ENCODE measurements around the gene IDUA.

IDUA gene

DNA sequence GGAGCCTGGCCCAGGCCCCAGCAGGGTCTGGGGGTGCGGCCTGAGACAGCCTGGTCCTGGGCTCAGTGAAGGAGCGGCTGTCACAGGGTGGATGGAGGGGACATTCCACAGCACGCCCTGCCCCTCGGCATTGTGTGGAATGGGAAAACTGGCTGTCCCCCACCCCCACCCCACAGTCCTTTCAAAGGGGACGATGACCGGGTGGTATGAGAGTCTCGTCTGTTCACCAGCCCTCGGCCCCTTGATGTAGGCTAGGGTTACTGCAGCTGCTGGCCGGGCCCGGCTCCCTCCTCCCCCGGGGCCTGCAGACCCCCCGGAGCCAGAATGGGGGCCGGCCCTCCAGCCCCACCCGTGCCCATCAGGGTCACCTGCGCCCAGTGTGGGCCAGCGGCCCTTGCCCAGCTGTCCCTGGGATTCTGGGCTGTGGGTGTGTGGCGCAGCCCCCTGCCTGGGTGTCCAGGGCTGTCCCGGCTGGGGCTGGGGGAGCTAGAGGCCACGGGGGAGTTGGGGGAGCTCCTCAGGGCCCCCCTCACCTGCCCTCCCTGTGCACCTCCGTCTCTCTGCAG, 36.3 kb downstream of the IDUA start:
- DNase-seq (ENCODE audit: insufficient read length, low spot score) (no peak), FAIRE-seq (no peak)
- TF ChIP-seq, protein P1, sequence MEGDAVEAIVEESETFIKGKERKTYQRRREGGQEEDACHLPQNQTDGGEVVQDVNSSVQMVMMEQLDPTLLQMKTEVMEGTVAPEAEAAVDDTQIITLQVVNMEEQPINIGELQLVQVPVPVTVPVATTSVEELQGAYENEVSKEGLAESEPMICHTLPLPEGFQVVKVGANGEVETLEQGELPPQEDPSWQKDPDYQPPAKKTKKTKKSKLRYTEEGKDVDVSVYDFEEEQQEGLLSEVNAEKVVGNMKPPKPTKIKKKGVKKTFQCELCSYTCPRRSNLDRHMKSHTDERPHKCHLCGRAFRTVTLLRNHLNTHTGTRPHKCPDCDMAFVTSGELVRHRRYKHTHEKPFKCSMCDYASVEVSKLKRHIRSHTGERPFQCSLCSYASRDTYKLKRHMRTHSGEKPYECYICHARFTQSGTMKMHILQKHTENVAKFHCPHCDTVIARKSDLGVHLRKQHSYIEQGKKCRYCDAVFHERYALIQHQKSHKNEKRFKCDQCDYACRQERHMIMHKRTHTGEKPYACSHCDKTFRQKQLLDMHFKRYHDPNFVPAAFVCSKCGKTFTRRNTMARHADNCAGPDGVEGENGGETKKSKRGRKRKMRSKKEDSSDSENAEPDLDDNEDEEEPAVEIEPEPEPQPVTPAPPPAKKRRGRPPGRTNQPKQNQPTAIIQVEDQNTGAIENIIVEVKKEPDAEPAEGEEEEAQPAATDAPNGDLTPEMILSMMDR (IDR thresholded peaks at IDR 0.05; ENCODE audit: insufficient read depth, missing control alignments), result no peak

DNA sequence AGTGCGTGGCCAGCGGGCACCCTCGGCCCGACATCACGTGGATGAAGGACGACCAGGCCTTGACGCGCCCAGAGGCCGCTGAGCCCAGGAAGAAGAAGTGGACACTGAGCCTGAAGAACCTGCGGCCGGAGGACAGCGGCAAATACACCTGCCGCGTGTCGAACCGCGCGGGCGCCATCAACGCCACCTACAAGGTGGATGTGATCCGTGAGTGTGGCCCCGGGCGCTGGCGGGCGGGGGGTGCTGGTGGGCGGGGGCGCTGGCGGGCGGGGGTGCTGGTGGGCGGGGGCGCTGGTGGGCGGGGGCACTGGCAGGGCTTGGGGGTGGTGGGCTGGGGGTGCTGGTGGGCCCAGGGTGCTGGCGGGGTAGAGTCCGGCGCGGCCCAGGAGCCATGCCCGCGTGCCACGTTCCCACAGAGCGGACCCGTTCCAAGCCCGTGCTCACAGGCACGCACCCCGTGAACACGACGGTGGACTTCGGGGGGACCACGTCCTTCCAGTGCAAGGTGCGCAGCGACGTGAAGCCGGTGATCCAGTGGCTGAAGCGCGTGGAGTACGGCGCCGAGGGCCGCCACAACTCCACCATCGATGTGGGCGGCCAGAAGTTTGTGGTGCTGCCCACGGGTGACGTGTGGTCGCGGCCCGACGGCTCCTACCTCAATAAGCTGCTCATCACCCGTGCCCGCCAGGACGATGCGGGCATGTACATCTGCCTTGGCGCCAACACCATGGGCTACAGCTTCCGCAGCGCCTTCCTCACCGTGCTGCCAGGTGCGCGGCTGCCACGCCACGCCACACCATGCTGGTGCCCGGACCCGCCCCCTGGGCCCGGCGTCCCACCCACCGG, 37.3 kb downstream of the IDUA start:
- TF ChIP-seq, protein P1 (IDR thresholded peaks at IDR 0.05; ENCODE audit: insufficient read depth, missing control alignments), result no peak
- FAIRE-seq (no peak), DNase-seq (ENCODE audit: insufficient read length, low spot score) (no peak)

DNA sequence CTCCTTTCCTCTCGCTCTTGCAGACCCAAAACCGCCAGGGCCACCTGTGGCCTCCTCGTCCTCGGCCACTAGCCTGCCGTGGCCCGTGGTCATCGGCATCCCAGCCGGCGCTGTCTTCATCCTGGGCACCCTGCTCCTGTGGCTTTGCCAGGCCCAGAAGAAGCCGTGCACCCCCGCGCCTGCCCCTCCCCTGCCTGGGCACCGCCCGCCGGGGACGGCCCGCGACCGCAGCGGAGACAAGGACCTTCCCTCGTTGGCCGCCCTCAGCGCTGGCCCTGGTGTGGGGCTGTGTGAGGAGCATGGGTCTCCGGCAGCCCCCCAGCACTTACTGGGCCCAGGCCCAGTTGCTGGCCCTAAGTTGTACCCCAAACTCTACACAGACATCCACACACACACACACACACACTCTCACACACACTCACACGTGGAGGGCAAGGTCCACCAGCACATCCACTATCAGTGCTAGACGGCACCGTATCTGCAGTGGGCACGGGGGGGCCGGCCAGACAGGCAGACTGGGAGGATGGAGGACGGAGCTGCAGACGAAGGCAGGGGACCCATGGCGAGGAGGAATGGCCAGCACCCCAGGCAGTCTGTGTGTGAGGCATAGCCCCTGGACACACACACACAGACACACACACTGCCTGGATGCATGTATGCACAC, 38.2 kb downstream of the IDUA start:
- no peak for FAIRE-seq

DNA sequence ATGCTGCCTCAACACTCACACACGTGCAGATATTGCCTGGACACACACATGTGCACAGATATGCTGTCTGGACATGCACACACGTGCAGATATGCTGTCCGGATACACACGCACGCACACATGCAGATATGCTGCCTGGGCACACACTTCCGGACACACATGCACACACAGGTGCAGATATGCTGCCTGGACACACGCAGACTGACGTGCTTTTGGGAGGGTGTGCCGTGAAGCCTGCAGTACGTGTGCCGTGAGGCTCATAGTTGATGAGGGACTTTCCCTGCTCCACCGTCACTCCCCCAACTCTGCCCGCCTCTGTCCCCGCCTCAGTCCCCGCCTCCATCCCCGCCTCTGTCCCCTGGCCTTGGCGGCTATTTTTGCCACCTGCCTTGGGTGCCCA, 39.3 kb downstream of the IDUA start:
- FAIRE-seq (no peak), DNase-seq (ENCODE audit: insufficient read length, low spot score) (no peak)
- TF ChIP-seq, protein P1 (IDR thresholded peaks at IDR 0.05; ENCODE audit: insufficient read depth, missing control alignments), result no peak

More for the DNA sequence above, 38.2 kb downstream of the IDUA start:
- DNase-seq (ENCODE audit: insufficient read length, low spot score), result no peak
- TF ChIP-seq, protein P1 (IDR thresholded peaks at IDR 0.05; ENCODE audit: insufficient read depth, missing control alignments), result no peak

DNA sequence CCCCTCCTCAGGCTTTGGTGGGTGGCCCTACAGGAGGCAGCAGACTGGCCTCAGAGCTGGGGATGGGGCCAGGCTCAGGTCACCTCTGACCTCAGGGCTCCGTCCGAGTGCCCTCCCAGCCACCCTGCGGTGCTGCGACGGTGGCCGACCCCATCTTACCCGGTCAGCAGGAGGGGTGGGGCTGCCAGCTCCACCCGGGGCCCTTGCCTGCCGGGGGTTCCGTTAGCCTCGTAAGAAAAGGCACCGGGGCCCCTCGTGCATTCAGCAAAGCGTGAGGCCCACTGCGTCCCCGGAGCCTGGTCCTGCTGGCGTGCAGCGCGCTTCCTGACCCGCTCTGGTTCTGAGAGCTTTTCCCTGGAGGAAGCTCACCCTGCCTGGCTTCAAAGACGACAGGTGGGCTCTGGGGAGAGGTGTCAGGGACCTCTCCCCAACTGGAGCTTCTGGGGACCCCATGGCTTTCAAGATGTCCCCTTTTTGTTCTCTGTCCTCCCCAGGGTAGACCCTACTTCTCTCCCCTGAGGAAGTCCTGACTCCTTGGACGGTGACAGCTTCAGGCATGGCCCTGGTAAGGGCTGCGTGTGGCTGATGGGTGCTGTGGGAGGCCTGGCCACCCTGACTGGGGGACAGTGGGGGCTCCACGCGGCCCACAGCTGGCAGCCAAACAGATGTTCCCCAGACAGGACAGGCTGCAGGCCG, 40.5 kb downstream of the IDUA start:
- TF ChIP-seq, protein P1 (IDR thresholded peaks at IDR 0.05; ENCODE audit: insufficient read depth, missing control alignments), result no peak
- no peak for FAIRE-seq

DNA sequence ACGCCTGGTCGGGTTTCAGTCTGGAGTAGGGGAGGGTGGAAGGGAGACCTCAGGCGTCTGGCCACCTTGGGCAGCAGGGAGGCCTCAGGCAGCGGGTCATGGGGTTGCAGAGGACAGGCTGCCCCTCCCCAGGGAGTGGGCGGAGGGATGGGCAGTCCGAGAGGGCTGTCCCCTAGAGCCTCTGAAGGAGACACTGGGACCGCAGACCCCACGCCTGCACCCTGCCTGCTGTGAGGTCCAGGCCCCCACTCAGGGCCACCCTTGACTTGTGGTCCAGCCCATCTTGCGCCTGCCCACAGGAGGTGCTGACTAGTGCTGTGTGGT, 41.0 kb downstream of the IDUA start:
- DNase-seq (ENCODE audit: insufficient read length, low spot score) (no peak), FAIRE-seq (no peak)
- TF ChIP-seq, protein P1 (IDR thresholded peaks at IDR 0.05; ENCODE audit: insufficient read depth, missing control alignments), result no peak

More for the DNA sequence above, 40.5 kb downstream of the IDUA start:
- DNase-seq (ENCODE audit: insufficient read length, low spot score), result no peak

Data from D721Med (cell line).